ENCODE measurements around the gene SYPL2.

DNA sequence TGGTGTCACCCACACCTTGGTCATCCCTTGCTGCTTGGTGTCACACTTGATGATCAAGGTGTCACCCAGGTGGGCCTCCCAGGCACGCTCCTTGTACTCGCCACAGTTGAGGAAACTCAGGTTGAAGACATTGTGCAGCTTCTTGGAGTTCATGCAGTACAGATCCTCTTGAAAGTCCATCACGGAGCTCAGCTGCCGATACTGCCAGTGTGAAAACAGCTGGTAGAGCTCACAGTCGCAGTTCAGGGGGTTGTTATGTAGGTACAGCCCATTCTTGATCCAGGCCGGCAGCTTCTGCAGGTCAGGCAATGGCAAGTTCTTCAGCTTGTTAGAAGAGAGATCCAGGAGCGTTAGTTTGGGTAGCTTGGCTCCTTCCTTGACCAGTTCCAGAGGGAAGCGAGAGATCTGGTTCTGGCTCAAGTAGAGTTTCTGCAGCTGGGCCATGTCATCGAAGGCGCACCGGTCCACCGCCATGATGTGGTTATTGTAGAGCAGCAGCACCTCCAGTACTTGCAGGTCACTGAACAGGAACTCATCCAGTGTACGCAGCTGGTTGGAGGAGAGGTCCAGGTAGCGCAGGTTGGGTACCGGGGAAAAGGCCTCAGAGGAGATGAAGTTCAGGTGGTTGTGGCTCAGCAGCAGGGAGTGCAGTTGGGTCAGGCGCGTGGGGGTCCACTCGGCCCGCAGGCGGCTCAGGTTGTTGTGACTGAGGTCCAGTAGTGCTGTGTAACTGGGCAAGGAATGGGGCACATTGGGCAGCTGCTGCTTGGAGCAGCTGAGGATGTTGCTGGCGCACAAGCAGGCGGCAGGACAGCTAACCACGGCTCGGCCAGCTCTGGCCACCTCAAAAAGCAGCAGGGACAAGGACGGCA lies 41.9 kb downstream of the SYPL2 start:
- TF ChIP-seq, protein P1, sequence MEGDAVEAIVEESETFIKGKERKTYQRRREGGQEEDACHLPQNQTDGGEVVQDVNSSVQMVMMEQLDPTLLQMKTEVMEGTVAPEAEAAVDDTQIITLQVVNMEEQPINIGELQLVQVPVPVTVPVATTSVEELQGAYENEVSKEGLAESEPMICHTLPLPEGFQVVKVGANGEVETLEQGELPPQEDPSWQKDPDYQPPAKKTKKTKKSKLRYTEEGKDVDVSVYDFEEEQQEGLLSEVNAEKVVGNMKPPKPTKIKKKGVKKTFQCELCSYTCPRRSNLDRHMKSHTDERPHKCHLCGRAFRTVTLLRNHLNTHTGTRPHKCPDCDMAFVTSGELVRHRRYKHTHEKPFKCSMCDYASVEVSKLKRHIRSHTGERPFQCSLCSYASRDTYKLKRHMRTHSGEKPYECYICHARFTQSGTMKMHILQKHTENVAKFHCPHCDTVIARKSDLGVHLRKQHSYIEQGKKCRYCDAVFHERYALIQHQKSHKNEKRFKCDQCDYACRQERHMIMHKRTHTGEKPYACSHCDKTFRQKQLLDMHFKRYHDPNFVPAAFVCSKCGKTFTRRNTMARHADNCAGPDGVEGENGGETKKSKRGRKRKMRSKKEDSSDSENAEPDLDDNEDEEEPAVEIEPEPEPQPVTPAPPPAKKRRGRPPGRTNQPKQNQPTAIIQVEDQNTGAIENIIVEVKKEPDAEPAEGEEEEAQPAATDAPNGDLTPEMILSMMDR (IDR thresholded peaks at IDR 0.05): no peak
- TF ChIP-seq POLR2A (IDR thresholded peaks at IDR 0.05): no peak

Data from lower leg skin (tissue), 3 donors.